Limb (tissue), 2 donors: ENCODE data around the gene ARHGEF4.
"Not testable (repeated sequence)": the region's sequence is repeated elsewhere in the genome, so short reads cannot be mapped to it uniquely, and the experiment has no call there.

Experiments used
- DNase-seq, 2 donors: peaks; one replicate each; pipeline ENCODE4 v3.0.0-alpha.2; 2016; ENCODE audit errors: extremely low spot score in 2 of 2

The ARHGEF4 gene

DNA sequence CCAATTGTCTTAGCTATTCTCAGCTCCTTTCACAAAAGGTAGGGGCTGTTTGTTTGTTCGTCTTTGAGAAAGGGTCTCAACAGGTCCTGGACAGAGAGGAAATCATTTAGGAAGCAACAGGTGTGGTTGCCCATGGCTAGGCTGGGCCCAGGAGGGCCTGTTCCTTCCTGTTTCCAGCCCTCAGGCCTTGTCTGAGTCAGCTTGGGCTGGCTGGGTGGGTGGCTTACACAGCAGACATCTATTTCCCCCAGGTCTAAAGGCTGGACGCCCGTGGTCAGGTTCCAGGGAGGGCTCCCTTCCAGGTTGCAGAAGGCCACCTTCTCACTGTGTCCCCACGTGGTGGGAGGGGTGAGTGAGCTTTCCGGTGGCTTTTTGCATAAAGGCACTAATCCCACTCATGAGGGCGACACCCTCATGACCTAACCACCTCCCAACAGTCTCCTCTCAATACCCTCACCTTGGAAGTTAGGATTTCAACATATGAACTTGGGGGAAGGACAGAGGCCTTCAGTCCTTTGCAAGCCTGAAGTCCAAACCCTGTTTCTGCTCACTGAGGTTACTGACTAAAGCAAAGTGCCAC, 45.5 kb downstream of the ARHGEF4 start:
- DNase-seq: no peak

DNA sequence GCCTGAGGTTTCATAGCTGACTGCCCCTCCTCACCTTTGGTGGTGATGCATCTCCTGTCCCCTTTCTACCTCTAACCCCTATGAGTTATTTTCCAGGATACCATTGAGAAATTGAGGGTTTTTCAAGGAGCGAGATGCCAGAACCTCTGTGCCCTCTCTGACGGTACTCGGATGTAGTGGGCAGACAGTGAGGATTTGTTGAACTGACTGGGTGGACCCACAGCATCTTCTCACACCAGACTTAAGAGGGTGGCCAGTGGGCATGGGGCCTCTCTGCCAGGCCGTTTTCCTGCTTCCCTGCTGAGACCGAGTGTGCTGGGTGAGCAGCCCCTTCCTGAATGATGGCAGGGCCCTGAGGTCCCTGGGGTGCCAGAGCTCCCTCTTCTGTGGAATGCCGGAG, 46.3 kb downstream of the ARHGEF4 start:
- DNase-seq: no peak

DNA sequence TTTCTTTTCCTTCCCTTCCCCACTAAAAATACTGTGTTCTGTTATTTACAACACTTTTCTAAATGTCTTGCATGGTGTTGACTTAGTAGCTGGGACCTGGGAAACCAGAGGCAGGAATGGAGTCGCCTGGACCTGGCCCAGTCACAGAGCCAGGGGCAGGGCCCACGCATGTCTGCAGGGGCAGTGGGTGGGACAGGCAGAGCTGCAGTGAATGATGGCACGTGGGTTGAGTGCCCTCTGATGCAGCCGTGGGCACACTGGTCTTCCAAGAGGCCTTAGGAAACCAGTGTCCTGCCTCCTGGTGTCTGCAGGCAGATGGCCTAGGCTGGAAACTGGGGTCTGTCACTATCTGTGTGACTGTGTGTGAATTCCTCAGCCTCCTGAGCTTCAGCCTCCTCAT, 46.8 kb downstream of the ARHGEF4 start:
- DNase-seq: no peak

DNA sequence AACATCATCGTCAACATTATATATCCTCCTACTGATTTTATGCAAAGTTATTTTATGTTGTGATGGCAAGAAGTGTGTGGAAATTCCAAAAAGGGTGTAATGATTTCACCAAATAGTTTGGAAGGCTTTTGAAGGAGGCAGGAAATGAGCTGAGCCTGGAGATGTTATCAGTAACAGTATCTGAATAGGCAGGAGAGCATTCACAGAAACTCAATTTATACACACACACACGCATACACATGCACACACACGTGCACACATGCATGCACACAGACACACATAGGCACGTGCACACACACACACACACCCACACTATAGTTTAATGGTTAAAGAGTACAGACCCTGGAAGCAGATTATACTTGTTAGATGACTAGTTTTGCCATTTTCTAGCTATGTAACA, 47.3 kb downstream of the ARHGEF4 start:
- DNase-seq: no peak

DNA sequence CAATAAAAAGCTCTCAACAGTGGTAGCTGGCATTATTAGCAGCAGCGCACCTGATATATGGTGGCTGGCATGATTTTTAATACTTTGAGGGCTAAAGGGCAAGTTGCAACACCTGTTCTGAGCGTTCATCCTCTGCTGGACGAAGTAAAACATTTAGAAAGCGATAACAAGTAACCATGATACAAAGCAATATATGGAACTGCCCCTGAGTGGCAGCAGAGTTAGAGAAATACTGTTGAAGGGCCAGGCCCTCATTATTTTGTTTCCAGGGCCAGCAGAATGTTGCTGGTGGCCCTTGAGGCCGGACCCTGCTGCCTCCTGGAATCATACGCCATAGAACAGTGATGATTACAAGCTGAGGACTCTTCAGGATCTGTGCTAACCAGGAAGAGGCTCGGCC, 47.8 kb downstream of the ARHGEF4 start:
- DNase-seq: no peak

DNA sequence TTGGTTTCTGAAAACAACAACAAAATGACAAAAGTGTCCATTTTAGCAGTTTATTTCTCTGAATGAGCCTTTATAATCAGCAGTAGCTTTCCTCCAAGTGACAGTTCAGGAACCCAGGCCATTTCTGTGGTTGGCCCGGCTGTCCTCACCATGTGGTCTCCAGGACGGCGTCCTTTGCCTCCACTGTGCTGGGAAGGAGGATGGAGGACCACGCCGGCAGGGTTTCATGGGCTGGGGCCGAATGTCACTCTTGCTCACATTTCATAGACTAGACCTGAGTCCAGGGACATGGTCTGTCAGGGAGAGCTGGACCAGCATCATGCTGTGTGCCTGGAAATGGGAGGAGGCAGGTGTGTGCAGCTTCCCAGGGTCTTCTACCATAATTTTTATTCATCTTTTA, 50.9 kb downstream of the ARHGEF4 start:
- no peak for DNase-seq

DNA sequence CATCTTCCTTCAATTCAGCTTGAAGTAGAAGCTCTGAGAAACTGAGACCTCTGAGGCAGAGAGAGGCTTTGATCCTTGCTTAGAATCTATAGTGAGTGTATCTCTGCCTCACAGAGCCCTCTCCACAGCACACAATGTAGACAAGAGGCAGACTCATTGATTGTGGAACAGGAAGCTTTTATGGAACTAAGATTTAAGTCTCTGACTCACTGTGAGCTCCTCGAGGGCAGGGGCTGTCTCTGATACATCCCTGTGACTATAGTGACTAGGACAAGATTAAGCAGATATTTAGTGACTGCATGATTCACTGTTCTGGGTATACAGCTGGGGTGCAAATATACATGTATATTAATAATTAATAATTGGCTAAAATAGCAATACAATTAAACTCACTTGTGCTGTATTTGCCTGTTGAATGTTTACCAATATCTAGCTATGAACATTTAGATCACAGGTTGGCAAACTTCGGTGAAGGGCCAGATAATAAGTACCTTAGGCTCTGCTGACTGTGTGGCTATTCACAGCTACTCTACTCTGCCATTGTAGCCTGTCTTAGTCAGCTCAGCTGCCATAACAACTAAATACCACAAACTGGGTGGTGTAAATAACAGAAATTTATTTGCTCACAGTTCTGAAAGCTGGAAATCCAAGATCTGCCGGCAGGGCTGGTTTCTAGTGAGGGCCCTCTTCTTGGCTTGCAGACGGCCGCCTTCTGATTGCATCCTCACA, 54.4 kb downstream of the ARHGEF4 start:
- no peak for DNase-seq

DNA sequence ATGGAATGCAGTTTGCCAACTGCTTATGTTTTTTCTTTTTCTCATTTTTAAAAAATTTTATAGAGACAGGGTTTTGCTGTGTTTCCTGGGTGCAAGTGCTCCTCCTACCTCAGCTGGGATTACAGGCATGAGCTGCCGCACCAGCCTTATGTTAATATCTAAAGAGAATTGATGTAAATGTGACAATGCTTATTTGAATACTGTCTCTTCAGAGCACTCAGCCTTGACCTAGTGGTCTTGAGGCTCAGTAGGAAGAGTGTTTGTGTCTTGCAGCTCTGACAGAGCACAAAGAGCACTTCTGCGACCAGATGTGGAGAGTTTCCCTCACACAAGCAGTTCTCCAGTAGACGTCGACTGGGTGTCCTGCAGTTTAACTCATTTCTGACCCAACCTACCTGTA, 55.3 kb downstream of the ARHGEF4 start:
- DNase-seq: no peak

DNA sequence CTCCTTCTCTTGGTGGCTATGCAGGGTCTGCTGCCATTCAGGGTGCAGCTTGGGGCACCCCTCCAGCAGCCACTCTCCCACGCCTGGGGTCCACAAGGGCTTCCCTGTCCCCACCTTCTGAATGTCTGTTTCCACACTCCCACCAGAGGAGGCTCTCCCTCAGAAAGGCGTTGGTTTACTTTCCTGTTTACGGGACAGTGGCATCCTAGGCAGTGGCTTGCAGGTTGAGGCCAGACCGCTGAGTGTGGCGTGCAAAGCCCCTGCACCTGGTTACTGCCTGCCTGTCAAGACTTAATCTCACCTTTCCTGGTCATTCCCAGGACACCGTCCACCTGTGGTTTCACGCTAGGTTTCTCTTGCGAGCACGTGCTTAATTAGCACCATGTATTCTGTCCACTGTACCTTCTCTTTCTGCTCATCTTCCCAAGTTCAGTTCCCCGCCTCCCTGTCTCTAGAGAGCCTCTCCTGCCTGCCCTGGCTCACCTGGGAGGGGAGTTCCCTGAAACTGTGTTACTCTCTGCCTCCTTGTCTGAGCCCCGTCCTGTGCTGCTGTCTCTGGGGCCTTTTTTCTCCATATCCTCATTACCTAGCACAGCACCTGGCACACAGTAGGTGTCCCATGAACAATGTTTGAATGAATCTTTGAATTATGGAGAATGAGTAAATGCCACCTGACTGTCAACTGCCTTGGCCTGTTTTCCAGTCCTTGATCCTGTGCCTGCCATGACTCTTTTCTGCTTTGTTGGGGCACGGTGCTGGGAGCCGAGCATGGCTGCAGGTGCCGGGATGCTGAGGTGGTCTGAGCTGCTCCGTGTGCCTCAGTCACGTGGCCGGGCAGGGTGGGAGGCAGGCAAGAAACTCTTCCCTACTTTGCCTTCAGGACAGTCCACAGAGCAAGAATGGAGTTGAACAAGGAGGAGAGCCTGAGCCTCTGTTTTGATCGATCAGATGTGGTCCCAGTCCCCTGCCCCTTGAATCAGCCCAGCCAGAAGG, 56.4 kb downstream of the ARHGEF4 start:
- DNase-seq: no peak

DNA sequence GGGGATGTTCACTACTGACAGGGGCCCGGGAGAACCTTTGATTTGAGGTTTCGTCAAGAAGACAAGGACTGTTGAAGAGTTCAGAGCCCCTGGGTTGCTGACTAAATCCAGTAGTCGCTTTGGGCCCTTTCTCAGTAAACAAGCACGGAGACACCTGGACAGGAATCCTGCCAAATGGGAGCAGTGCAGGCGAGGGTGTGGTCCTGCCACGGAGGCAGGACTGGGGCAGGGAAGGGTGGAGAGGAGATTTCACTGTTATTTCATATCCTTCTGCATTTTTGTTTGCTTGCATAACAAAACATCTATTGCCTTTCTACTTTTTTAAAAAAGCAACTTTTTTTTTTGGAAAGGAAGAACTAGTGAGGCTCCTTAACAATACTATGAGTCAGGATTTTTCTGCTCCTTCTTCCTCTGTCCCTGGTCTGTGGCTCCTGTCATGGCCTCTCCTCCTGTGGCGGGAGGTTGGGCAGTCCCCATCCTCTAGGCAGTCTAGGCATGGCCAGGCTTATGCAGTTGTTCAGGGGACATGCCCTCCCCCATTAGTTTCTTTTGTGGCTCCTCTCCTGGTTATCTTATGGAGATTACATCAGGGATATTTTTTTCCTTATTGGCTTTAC, 57.7 kb downstream of the ARHGEF4 start:
- no peak for DNase-seq

DNA sequence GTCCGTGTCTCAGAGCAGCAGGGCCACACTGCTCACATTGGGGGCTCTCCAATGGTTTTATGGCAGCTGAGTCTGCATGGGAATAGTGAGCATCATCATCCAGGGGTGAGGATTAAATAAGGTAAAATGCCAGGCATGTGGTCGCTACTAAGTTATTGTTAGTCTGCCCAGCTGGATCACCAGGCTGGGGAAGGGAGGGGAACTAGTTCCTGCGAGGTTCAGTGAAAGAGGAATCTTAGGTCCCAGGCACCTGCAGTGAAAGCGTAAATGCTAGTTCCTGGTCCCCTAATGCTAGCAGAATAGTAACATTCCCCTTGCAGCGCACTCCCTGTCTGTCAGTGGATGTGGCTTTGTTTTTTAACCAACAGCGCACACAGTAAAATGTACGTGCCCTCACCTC, 60.1 kb downstream of the ARHGEF4 start:
- no peak for DNase-seq

DNA sequence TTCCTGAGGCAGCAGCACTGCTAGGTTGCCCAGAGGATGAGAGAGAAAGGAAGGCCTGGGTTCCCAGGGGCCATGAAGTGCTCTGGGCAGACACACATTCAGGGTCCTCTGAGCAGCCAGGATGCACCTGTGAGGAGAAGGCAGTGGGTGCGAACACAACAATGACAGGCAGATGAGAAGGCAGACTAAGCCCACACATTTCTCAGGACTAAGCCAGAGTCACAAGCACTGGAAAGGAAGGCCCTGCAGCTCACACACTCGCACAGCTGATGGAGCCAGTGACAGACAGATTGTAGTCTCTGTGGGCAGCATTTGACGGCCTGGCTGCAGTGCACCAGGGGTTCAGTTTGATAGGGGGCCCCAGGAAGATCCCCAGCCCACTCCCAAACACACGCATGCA, 61.8 kb downstream of the ARHGEF4 start:
- no peak for DNase-seq

DNA sequence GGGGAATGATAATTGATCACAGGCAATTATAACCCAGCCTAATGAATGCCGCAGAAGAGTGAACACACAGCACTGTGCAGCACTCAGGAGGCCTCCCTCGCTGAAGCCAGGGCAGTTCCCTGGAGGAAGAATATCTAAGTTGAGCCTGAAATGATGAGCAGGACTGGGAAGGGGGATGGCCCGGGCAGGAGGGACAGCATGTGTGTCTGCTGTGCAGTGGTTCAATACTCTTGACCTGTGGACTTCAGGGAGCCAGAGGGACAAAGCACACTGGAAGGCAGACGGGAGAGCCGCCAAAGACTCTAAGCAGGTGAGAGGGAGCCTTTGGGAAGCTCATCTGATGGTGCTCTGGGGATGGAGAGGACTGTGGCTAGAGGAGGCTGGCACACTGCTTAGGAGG, 62.6 kb downstream of the ARHGEF4 start:
- DNase-seq: no peak

DNA sequence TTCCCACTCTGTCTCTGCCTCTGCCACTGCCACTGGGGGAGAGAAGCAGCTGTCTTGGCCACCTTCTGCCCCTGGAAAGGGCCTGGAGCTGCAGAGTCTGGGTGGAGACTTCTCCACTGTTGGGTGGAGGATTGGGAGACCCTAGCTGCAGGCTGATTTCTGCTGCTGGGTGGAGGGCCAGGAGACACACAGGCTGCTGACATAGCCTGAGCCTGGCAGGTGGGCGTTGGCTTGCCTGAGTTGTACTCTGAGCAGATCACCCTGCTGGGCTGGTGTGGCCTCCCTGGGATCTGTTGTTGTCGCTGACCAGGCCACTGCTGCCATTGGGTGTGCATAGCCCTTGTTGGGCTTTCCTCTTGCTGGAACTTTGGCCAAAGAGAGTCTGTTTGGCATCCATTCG, 64.3 kb downstream of the ARHGEF4 start:
- no peak for DNase-seq

DNA sequence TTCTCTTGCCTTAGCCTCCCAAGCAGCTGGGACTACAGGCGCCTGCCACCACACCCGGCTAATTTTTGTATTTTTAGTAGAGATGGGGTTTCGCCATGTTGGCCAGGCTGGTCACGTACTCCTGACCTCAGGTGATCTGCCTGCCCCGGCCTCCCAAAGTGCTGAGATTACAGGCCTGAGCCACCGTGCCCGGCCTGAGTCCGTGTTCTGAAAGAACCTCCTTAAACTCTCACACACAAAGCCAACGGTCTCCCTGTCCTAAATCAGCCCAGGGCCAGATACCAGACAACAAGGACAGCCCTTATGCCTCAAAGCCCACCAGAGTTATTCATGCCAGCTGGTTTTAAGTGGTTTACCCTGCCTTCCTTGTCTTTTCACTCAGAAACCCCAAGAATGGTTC, 64.9 kb downstream of the ARHGEF4 start:
- DNase-seq: not testable (repeated sequence)

DNA sequence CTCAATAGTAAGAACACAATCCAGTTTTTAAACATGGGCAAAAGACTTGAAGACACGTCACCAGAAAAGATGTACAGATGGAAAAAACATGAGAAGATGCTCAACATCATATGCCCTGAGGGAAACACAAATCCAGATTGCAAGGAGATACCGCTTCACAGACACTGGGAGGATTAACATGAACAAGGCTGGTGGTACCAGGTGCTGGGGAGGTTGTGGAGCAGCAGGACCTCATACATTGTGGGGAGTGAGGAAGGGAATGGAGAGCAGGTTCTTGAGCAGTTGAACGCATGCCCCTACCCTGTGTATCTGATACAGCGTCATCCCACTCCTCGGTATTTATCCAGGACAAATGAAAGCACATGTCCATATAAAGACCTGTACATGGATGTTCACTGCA, 72.1 kb downstream of the ARHGEF4 start:
- DNase-seq: no peak

DNA sequence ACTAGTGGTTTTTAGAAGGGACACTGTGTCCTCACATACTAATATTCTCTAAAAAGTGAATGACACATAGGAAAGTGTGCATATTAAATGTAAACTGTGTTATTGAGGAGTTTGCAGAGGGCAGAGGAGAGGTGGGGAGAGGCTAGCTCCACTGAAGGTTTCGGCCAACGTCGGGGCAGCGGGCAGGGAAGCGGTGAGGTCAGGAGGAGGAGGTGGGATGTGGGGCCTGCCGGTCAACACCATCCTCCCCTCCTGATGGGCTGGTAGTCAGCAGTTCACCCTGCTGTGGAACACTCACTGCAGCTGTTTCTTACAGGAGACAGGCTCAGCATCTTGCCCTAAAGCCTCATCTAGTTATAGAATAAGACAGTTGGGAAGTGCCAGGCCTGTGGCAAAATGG, 74.2 kb downstream of the ARHGEF4 start:
- no peak for DNase-seq

DNA sequence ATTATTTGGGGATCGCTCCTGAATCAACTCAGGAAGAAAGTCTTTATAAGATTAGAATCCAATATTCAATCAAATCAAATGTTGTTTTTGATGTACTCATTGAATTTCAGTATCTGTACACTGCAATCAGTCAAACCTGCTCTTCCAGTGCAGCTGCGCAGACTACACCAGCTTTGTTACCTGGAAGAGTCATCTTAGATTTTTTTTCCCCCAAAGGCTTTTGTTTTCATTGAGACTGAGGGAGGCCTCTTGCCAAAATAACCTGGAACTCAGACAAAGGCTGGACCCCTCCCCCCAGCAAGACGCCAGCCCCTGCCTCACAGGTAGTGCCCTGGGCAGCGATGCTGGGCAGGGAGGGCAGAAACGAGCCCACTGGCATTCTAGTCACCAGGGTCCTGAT, 74.8 kb downstream of the ARHGEF4 start:
- no peak for DNase-seq

DNA sequence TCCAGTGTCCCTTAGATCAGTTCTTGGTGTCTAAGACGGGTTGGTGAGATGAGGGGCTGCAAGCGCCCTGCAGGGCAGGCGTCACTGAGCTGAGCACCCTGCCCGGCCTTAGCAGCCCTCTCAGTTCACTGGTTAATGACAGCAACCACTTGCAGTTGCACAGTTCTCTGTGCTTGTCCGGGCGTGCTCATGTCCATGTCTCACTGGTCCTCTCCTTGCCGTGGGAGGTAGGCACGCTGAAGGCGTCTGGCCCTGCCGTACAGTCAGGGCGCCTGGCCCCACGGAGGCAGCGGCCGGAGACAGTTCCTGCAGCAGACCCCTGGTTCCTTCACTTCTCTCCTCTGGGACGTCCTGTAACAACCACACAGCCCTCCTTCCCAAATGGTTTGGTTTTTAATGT, 75.3 kb downstream of the ARHGEF4 start:
- no peak for DNase-seq

DNA sequence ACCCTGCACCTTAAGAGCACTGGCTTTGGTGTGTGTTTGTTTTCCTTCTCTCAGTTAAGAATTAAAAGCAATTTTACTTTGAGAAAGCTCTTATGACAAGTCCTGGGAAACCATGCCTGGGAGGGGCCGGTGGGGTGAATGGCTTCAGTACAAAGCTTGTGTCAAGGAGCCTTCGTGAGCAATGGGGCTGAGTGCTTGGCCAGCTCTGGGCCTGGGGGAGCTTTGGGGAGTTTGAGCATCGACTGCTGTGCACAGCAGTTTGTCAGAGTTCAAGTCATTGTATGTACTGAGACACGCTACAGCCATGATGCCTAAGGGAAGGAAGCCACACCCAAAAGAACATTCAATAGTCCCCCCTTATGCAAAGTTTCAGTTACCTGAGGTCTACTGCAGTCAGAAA, 75.8 kb downstream of the ARHGEF4 start:
- DNase-seq: no peak

DNA sequence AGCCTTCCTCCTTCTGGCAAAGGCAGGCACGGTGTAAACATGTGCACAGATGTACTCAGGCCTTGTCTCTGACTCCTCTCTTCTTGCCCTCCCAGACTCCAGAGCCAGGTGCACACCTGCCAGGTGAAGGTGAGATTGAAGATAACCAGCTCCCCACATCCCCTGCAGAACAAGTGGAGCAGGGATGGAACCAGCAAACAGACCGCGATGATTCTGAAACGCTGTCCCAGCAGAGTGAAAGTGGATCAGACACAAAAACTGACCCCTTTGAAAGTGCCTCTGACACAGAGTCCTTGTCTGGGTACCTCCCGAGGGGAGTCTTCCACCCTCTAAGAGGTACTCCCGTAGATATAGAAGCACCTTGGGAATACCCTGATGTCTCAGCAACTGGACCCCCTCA, 77.2 kb downstream of the ARHGEF4 start:
- DNase-seq: no peak

DNA sequence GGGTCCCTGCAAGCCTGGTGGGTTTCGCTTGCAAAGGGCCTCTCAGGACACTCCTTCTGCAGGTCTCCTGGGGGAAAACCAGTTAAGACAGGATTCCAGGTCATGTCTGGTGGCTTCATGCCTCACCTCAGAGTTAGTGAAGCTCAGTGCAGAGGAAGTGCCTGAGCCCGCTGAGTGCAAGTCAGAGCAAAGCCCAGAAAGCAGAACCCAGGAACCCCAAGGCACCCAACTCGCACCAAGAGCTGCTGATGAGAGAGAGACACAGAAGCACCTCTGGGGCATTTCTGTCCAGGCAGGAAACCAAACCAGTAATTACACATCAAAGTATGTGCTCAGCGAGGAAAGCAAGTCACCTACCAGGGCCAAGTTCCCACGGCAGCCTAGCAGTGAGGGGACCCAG, 78.4 kb downstream of the ARHGEF4 start:
- DNase-seq: no peak
